ENCODE data around the gene L3MBTL2.

Gene L3MBTL2

GRCh38 chr22:41271787-41272186 lies 66.7 kb downstream of the L3MBTL2 start:
- H3K36me3 ChIP-seq (ENCODE audit: control insufficient read depth, insufficient read depth, low read length), result peaks cover 61% of the 10 kb centered on the region

GRCh38 chr22:41273128-41273527 lies 68.0 kb downstream of the L3MBTL2 start:
- Histone ChIP-seq H3K4me3 (ENCODE audit: insufficient read depth, low read depth, low read length) (no peak overlapping the region), H3K36me3 (ENCODE audit: control insufficient read depth, insufficient read depth, low read length) (peaks cover 59% of the 10 kb centered on the region), H3K4me1 (ENCODE audit: control insufficient read depth, insufficient read depth, low read length) (no peaks in the 10 kb centered on the region), H3K9me3 (ENCODE audit: control insufficient read depth, low read length) (no peaks in the 10 kb centered on the region), H3K27me3 (ENCODE audit: control insufficient read depth, insufficient read depth, low read length, poor library complexity, severe bottlenecking) (no peaks in the 10 kb centered on the region), H3K27ac (ENCODE audit: insufficient read depth, low read depth, low read length, poor library complexity, severe bottlenecking) (no peak overlapping the region)
- 93 to 94% methylated on average over 7 of the region's 7 CpGs for WGBS, 2 experiments

More at GRCh38 chr22:41271787-41272186, 66.7 kb downstream of the L3MBTL2 start:
- no peaks in the 10 kb centered on the region for H3K27me3 ChIP-seq (ENCODE audit: control insufficient read depth, insufficient read depth, low read length, poor library complexity, severe bottlenecking)
- H3K27ac ChIP-seq (ENCODE audit: insufficient read depth, low read depth, low read length, poor library complexity, severe bottlenecking), result no peak overlapping the region
- WGBS, 2 experiments, result 91 to 97% methylated on average over 9 of the region's 9 CpGs
- no peak overlapping the region for H3K4me3 ChIP-seq (ENCODE audit: insufficient read depth, low read depth, low read length)
- no peaks in the 10 kb centered on the region for H3K4me1 ChIP-seq (ENCODE audit: control insufficient read depth, insufficient read depth, low read length)
- H3K9me3 ChIP-seq (ENCODE audit: control insufficient read depth, low read length), result no peaks in the 10 kb centered on the region

GRCh38 chr22:41274856-41275255 lies 69.7 kb downstream of the L3MBTL2 start:
- Histone ChIP-seq H3K36me3 (ENCODE audit: control insufficient read depth, insufficient read depth, low read length) (peaks cover 60% of the 10 kb centered on the region), H3K4me3 (ENCODE audit: insufficient read depth, low read depth, low read length) (no peak overlapping the region), H3K9me3 (ENCODE audit: control insufficient read depth, low read length) (no peaks in the 10 kb centered on the region), H3K27ac (ENCODE audit: insufficient read depth, low read depth, low read length, poor library complexity, severe bottlenecking) (no peak overlapping the region), H3K4me1 (ENCODE audit: control insufficient read depth, insufficient read depth, low read length) (no peaks in the 10 kb centered on the region), H3K27me3 (ENCODE audit: control insufficient read depth, insufficient read depth, low read length, poor library complexity, severe bottlenecking) (no peaks in the 10 kb centered on the region)
- 93 to 97% methylated on average over 4 of the region's 4 CpGs for WGBS, 2 experiments

- WGBS, 2 experiments, result 95 to 96% methylated on average over 3 of the region's 3 CpGs
- H3K36me3 ChIP-seq (ENCODE audit: control insufficient read depth, insufficient read depth, low read length), result peaks cover 47% of the 10 kb centered on the region
- no peak overlapping the region for H3K27ac ChIP-seq (ENCODE audit: insufficient read depth, low read depth, low read length, poor library complexity, severe bottlenecking)
- no peaks in the 10 kb centered on the region for H3K27me3 ChIP-seq (ENCODE audit: control insufficient read depth, insufficient read depth, low read length, poor library complexity, severe bottlenecking)
- H3K4me1 ChIP-seq (ENCODE audit: control insufficient read depth, insufficient read depth, low read length), result peaks cover 8% of the 10 kb centered on the region
- no peak overlapping the region for H3K4me3 ChIP-seq (ENCODE audit: insufficient read depth, low read depth, low read length)
- H3K9me3 ChIP-seq (ENCODE audit: control insufficient read depth, low read length), result no peaks in the 10 kb centered on the region
Observed at GRCh38 chr22:41280065-41280464, 75.0 kb downstream of the L3MBTL2 start.

GRCh38 chr22:41280854-41281253 lies 75.7 kb downstream of the L3MBTL2 start:
- Histone ChIP-seq H3K36me3 (ENCODE audit: control insufficient read depth, insufficient read depth, low read length) (peaks cover 43% of the 10 kb centered on the region), H3K27me3 (ENCODE audit: control insufficient read depth, insufficient read depth, low read length, poor library complexity, severe bottlenecking) (no peaks in the 10 kb centered on the region), H3K4me1 (ENCODE audit: control insufficient read depth, insufficient read depth, low read length) (peaks cover 9% of the 10 kb centered on the region), H3K9me3 (ENCODE audit: control insufficient read depth, low read length) (no peaks in the 10 kb centered on the region), H3K4me3 (ENCODE audit: insufficient read depth, low read depth, low read length) (no peak overlapping the region), H3K27ac (ENCODE audit: insufficient read depth, low read depth, low read length, poor library complexity, severe bottlenecking) (no peak overlapping the region)
- 90 to 99% methylated on average over 2 of the region's 2 CpGs for WGBS, 2 experiments

Measured in ectodermal cell (in vitro differentiated cells).